ENCODE results near the gene UBE2QL1. TPM values are rescaled to one million over a fixed set of nuclear protein-coding genes. Genes with fewer than 3 reads are reported as not detected.
"Not testable (repeated sequence)": the region's sequence is repeated elsewhere in the genome, so short reads cannot be mapped to it uniquely, and the experiment has no call there.

The UBE2QL1 gene
- total RNA-seq, 1 experiment from 2014 or later: 0.24 TPM

- no peak for DNase-seq (ENCODE audit: low read depth)
These were observed 48.6 kb downstream of the UBE2QL1 start for GRCh38 chr5:6497262-6497661.

GRCh38 chr5:6498968-6499367 is 50.3 kb downstream of the UBE2QL1 start:
- DNase-seq (ENCODE audit: low read depth): peak; percentile 41

GRCh38 chr5:6501701-6502100 is 53.0 kb downstream of the UBE2QL1 start:
- no peak for DNase-seq (ENCODE audit: low read depth)

GRCh38 chr5:6502421-6502820 is 53.8 kb downstream of the UBE2QL1 start:
- DNase-seq (ENCODE audit: low read depth): no peak

DNA sequence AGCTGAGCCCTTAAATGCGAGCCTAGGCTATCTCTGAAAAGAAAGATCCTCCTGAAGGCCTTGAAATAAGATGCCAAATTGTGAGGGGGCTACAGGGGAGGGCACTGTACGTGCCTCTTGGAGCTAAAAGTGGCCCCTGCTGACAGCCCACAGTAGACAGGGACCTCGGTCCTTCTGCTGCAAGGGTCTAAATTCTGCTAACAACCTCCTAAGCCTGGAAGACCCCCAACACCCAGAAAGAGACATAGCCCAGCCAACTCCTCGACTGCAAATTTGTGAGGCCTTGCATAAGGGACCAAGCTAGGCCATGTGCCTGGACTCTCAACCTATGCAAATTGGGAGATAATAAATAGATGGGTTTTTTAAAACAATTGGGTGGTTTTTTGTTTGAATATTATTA is 54.7 kb downstream of the UBE2QL1 start:
- no peak for DNase-seq (ENCODE audit: low read depth)

- DNase-seq (ENCODE audit: low read depth): peak; percentile 88
These were observed 56.2 kb downstream of the UBE2QL1 start for GRCh38 chr5:6504677-6505415.

- no peak for DNase-seq (ENCODE audit: low read depth)
These were observed 56.7 kb downstream of the UBE2QL1 start for GRCh38 chr5:6505416-6505755.

- no peak for DNase-seq (ENCODE audit: low read depth)
These were observed 57.3 kb downstream of the UBE2QL1 start for GRCh38 chr5:6505783-6506557.

GRCh38 chr5:6506611-6507010 is 58.0 kb downstream of the UBE2QL1 start:
- no peak for DNase-seq (ENCODE audit: low read depth)

GRCh38 chr5:6508931-6509330 is 60.3 kb downstream of the UBE2QL1 start:
- DNase-seq (ENCODE audit: low read depth): no peak

DNA sequence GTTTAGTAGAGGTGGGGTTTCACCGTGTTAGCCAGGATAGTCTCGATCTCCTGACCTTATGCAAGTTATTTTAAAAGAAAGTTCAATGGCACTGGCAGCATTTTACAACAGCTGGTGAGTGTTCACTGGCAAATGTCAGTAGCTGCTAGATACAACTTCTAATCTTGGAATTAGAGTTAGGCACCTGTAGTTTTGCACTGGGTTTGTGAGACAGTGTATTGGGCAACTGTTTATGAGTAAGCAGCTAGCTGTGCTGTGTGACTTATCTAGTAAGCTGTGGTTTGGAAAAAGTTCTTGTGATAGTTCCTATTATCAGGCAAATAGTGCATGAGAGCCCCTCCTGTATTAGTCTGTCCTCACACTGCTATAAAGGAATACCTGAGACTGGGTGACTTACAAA is 61.5 kb downstream of the UBE2QL1 start:
- peak; percentile 29 for DNase-seq (ENCODE audit: low read depth)

GRCh38 chr5:6510973-6511372 is 62.3 kb downstream of the UBE2QL1 start:
- DNase-seq (ENCODE audit: low read depth): no peak

DNA sequence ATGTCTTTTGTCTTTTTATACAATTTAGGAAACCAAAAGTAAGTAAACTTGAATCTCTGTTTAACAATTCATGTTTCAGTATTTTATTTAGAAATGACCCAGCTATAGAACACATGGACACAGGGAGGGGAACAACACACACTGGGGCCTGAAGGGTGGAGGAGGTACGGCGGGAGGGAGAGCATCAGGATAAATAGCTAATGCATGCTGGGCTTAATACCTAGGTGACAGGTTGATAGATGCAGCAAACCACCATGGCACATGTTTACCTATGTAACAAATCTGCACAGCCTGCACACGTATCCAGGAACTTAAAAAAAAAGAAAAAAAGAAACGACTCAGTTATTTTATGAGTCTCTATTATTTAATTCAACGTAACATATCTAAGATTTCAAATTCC is 67.2 kb downstream of the UBE2QL1 start:
- DNase-seq (ENCODE audit: low read depth): not testable (repeated sequence)

GRCh38 chr5:6516823-6517222 is 68.2 kb downstream of the UBE2QL1 start:
- DNase-seq (ENCODE audit: low read depth): no peak

GRCh38 chr5:6517510-6517909 is 68.9 kb downstream of the UBE2QL1 start:
- no peak for DNase-seq (ENCODE audit: low read depth)

GRCh38 chr5:6518298-6519057 is 69.8 kb downstream of the UBE2QL1 start:
- DNase-seq (ENCODE audit: low read depth): no peak

DNA sequence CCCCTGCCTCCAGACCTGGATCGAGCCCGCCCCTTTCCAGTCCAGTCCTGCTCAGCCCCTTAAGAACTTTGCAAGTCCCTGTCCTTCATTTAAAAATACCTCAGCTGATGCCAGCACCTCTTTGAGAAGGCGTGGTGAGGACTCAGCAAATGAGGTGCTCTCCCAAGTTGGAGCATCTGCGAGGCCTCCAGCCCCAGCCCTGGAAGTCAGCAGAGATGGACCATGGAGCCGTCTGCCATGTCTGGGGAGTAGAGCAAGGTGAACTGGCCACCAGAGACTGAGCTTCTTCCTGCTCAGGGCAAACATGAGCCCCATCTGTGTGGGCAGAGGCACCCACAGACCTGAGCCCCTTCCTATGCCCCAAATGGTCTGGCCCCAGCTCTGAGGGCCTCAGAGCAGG is 71.5 kb downstream of the UBE2QL1 start:
- no peak for DNase-seq (ENCODE audit: low read depth)

DNA sequence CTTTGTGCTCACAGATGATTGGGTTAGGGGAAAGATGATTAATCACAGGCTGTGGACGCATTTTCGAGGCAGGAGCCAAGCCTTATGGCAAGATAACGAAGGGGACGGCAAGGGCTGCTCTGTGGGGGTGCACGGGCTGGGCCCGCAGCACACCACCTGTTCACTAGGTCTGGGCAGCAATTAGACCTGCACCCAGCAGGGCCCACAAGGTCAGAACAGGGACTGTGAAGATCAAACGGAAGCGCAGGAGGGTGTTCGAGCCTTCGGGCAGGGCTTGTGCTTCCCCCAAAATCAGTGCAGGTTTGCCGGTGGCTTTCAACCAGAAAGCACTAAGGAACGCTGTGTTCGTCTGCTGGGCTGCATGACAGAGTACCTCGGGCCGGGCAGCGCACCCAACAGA is 73.7 kb downstream of the UBE2QL1 start:
- DNase-seq (ENCODE audit: low read depth): no peak

DNA sequence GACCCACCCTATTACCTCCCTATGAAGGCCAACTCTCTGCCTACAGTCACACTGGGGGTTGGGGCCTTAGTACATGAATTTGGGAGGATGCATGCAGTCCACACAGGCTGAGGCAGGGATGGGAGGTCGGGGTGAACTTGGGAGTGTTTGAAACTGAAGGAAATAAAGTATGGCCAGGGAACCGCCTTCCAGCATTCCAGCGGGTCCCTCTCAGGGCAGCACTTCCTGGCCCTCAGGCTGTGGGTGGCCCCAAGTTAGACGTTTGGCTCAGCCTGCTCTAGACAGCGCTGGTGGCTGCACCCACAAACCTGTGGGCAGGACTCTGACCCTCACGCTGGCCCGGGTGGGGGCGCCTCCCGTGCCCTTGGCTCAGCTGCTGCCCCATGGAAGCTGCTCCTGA is 74.3 kb downstream of the UBE2QL1 start:
- no peak for DNase-seq (ENCODE audit: low read depth)

GRCh38 chr5:6525422-6525821 is 76.8 kb downstream of the UBE2QL1 start:
- no peak for DNase-seq (ENCODE audit: low read depth)

- peak; percentile 44 for DNase-seq (ENCODE audit: low read depth)
These were observed 77.3 kb downstream of the UBE2QL1 start for GRCh38 chr5:6525910-6526309.

DNA sequence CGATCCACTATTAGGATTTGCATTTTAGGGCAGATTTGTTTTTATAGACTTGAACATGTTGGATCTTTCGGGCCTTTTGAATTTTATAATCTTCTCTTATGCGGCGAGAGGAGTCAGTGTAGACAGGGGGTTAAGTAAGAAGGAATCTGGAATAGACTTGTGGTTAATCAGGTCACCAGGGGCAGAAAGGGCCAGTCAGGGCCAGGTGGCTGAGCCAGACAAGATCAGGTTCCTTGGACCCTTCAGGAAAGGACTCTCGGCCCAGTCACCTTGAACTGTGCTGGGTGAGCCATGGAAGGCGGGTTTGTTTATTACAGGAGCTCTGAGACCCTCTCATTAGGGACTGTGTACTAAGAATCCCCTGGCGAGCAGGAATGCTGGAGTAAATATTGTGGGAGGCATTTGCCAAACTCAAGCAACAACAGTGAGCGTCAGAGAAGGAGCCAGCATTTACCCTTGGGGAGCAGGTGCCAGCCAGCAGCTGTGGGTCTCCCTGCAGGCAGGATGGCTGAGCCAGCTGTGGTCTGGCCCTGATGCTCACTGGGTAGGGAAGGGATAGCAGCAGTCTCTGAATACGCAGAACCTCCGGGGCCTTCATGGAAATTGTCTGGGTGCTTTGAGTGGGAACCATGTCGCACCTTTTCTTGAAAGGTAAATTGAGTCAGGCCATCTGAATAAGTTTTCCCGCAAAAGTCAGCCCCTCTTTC is 79.2 kb downstream of the UBE2QL1 start:
- DNase-seq (ENCODE audit: low read depth): no peak

All from RPMI7951 (cell line).